Activated T-cell treated with anti-CD3 and anti-CD28 coated beads, Interleukin-2, amount 50 U/mL, for 4 hours (primary cell): Measurements from ENCODE around the gene CNIH4. TPM values are rescaled to one million over a fixed set of nuclear protein-coding genes. Genes with fewer than 3 reads are reported as not detected.
A peak's percentile ranks its signal among the peaks of the same experiment; 100 is the strongest.
"Not testable (repeated sequence)": the region's sequence is repeated elsewhere in the genome, so short reads cannot be mapped to it uniquely, and the experiment has no call there.

Experiments
- ATAC-seq, 2 donors: fragments of 200-7000 bp; cut with Tn5 transposase; one replicate each; pipeline ENCODE4 v1.10.0; 2021
- DNase-seq: peaks from one replicate; pipeline ENCODE4 v3.0.0-alpha.2; 2020
- H3K27me3 Mint-ChIP-seq: one replicate; pipeline ENCODE4 v1.8.0; 2021; ENCODE audit warnings: low read depth, mixed read lengths
- H3K36me3 Mint-ChIP-seq: one replicate; pipeline ENCODE4 v1.8.0; 2022; ENCODE audit warnings: mixed read lengths; ENCODE audit not compliant: insufficient read depth
- H3K4me1 Mint-ChIP-seq: one replicate; pipeline ENCODE4 v1.8.0; 2021; ENCODE audit warnings: low read depth, mixed read lengths
- H3K4me3 Mint-ChIP-seq: one replicate; pipeline ENCODE4 v1.8.0; 2021; ENCODE audit warnings: mild to moderate bottlenecking, moderate library complexity, mixed read lengths
- H3K9me3 Mint-ChIP-seq: one replicate; pipeline ENCODE4 v1.8.0; 2021; ENCODE audit warnings: mixed read lengths
- total RNA-seq, 3 donors: library from RNA; stranded (reverse); gene quantifications; one replicate each; pipeline ENCODE4 v1.2.1, GENCODE V29; 2021

Gene CNIH4
- total RNA-seq, 3 donors from 2014 or later, result 31.2 to 38.6 (median 37.6) TPM

GRCh38 chr1:224333939-224334786 is 22.5 kb upstream of the CNIH4 start:
- H3K36me3 Mint-ChIP-seq, result no peaks in the 10 kb centered on the region
- ATAC-seq (peak; percentile 3 to 35), DNase-seq (no peak)
- H3K4me1 Mint-ChIP-seq, result peaks cover 22% of the 10 kb centered on the region
- no peaks in the 10 kb centered on the region for H3K9me3 Mint-ChIP-seq
- H3K27me3 Mint-ChIP-seq, result no peaks in the 10 kb centered on the region
- H3K4me3 Mint-ChIP-seq, result no peak overlapping the region

DNA sequence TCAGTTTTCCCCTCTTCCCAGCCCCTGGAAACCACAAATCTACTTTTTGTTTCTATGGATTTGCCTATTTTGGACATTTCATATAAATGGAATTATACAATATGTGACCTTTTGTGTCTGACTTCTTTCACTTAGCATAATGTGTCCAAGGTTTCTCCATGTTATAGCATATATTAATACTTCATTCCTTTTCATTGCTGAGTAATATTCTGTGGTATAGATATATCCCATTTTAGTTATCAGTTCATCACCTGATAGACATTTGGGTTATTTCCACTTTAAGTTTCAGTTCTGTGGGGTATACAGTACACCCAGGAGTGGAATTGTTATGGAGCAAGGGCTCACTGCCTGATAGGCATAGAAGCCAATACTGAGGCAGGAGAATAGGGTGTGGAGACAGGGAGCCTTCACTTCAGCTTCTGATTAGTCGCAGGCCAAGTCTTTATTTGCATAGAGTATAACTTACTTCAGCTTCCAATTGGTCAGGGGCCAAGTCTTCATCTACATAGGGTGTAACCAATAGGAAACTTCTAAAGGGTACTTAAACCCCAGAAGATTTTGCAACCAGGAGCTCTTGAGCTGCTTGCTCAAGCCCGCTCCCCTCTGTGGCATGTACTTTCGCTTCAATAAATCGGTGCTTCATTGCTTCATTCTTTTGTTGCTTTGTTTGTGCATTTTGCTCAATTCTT is 18.4 kb upstream of the CNIH4 start:
- Mint-ChIP-seq H3K27me3 (no peaks in the 10 kb centered on the region), H3K4me3 (no peak overlapping the region), H3K4me1 (peaks cover 12% of the 10 kb centered on the region), H3K9me3 (peaks cover 4% of the 10 kb centered on the region), H3K36me3 (no peaks in the 10 kb centered on the region)
- ATAC-seq (no peak), DNase-seq (no peak)

GRCh38 chr1:224339442-224340033 is 17.1 kb upstream of the CNIH4 start:
- Mint-ChIP-seq H3K4me1 (peaks cover 3% of the 10 kb centered on the region), H3K36me3 (no peaks in the 10 kb centered on the region), H3K9me3 (peaks cover 4% of the 10 kb centered on the region), H3K27me3 (no peaks in the 10 kb centered on the region), H3K4me3 (no peak overlapping the region)
- DNase-seq (no peak), ATAC-seq (no peak)

- DNase-seq (peak; percentile 27), ATAC-seq (peak; percentile 69 to 72)
- H3K4me1 Mint-ChIP-seq, H3K36me3 Mint-ChIP-seq, H3K27me3 Mint-ChIP-seq, H3K9me3 Mint-ChIP-seq: not testable (repeated sequence)
- H3K4me3 Mint-ChIP-seq, result peak overlapping the region; percentile 68
These were observed 16.0 kb upstream of the CNIH4 start for GRCh38 chr1:224340453-224341384.

- no peak overlapping the region for H3K4me3 Mint-ChIP-seq
- H3K27me3 Mint-ChIP-seq, result no peaks in the 10 kb centered on the region
- H3K36me3 Mint-ChIP-seq, result no peaks in the 10 kb centered on the region
- DNase-seq (no peak), ATAC-seq (no peak)
- peaks cover 4% of the 10 kb centered on the region for H3K9me3 Mint-ChIP-seq
- H3K4me1 Mint-ChIP-seq, result peaks cover 15% of the 10 kb centered on the region
These were observed 13.0 kb upstream of the CNIH4 start for GRCh38 chr1:224343679-224344078.

GRCh38 chr1:224348137-224348536 is 8.5 kb upstream of the CNIH4 start:
- H3K36me3 Mint-ChIP-seq, result no peaks in the 10 kb centered on the region
- H3K27me3 Mint-ChIP-seq, result no peaks in the 10 kb centered on the region
- DNase-seq (no peak), ATAC-seq (no peak)
- no peak overlapping the region for H3K4me3 Mint-ChIP-seq
- H3K4me1 Mint-ChIP-seq, result peaks cover 15% of the 10 kb centered on the region
- H3K9me3 Mint-ChIP-seq, result peaks cover under 1% of the 10 kb centered on the region

- peaks cover 15% of the 10 kb centered on the region for H3K4me1 Mint-ChIP-seq
- DNase-seq, H3K27me3 Mint-ChIP-seq, H3K4me3 Mint-ChIP-seq, ATAC-seq, H3K9me3 Mint-ChIP-seq, H3K36me3 Mint-ChIP-seq: not testable (repeated sequence)
These were observed 7.0 kb upstream of the CNIH4 start for GRCh38 chr1:224349716-224350115.

GRCh38 chr1:224352436-224353085 is 4.1 kb upstream of the CNIH4 start:
- H3K36me3 Mint-ChIP-seq, H3K4me3 Mint-ChIP-seq, H3K9me3 Mint-ChIP-seq, H3K27me3 Mint-ChIP-seq, ATAC-seq, DNase-seq: not testable (repeated sequence)
- H3K4me1 Mint-ChIP-seq, result peaks cover 15% of the 10 kb centered on the region

DNA sequence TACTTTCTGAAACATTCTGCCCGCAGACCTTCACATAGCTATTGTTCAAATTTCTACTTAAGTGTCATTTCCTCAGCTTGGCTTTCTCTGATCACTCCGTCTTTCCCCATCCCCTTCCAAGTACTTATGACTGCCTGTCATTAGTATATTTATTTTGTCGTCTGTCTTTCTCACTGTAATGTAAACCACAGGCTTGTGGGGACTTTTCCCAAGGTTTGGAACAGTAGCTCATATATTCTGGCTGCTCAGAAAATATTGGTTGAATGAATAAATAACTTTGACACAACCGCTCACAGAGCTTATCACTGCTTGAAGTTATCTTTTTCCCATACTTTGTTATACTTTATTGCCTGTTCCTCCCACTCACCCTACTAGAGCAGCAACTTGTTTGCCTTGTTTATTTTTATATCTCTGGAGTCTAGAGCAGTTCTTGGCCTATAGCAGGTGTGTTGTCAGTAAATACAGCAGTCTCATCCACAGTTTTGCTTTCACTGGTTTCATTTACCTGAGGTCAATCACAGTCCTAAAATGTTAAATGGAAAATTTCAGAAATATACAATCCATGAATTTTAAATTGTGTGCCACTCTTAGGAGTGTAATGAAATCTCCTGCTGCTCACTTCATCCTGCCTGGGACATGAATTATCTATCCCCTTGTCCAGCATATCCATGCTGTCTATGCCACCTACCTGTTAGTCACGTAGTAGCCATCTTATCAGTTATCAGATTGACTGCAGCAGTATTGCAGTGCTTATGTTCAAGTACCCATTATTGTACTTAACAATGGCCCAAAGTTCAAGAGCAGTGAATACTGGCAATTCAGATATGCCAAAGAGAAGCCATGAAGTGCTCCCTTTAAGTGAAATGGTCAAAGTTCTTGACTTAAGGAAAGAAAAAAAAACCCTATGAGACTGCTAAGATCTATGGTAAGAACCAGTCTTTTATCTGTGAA is 2.4 kb upstream of the CNIH4 start:
- ATAC-seq (no peak), DNase-seq (no peak)
- Mint-ChIP-seq H3K4me1 (peaks cover 21% of the 10 kb centered on the region), H3K9me3 (no peaks in the 10 kb centered on the region), H3K36me3 (peaks cover 6% of the 10 kb centered on the region), H3K27me3 (no peaks in the 10 kb centered on the region), H3K4me3 (no peak overlapping the region)

- no peaks in the 10 kb centered on the region for H3K27me3 Mint-ChIP-seq
- no peaks in the 10 kb centered on the region for H3K9me3 Mint-ChIP-seq
- H3K4me1 Mint-ChIP-seq, result peaks cover 42% of the 10 kb centered on the region
- no peak for ATAC-seq
- DNase-seq, result no peak
- peaks cover 11% of the 10 kb centered on the region for H3K36me3 Mint-ChIP-seq
- H3K4me3 Mint-ChIP-seq, result peak overlapping the region; percentile 90
These were observed 996 bp downstream of the CNIH4 start for GRCh38 chr1:224357626-224358124.

DNA sequence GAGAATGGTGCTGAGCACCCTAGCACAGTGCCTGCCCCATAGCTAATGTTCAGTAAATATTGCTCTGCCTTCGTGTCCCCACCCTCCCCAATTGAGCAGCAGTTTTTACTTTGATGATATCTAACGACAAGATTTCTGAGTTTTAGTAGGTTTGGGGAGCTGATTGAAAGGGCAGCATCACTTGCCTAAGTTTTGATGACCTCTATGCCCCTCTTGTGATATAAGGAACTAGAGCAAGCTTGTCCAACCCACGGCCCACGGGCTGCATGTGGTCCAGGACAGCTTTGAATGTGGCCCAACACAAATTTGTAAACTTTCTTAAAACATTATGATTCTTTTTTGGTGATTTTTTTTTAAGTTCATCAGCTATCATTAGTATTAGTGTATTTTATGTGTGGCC is 1.6 kb downstream of the CNIH4 start:
- Mint-ChIP-seq H3K4me1 (peaks cover 45% of the 10 kb centered on the region), H3K9me3 (no peaks in the 10 kb centered on the region), H3K27me3 (no peaks in the 10 kb centered on the region), H3K4me3 (peak overlapping the region; percentile 90), H3K36me3 (peaks cover 13% of the 10 kb centered on the region)
- ATAC-seq (no peak), DNase-seq (no peak)

- peak overlapping the region; percentile 0 for H3K4me3 Mint-ChIP-seq
- H3K9me3 Mint-ChIP-seq, result no peaks in the 10 kb centered on the region
- H3K4me1 Mint-ChIP-seq, result peaks cover 53% of the 10 kb centered on the region
- H3K27me3 Mint-ChIP-seq, result no peaks in the 10 kb centered on the region
- no peak for ATAC-seq
- no peak for DNase-seq
- H3K36me3 Mint-ChIP-seq, result peaks cover 21% of the 10 kb centered on the region
These were observed 2.5 kb downstream of the CNIH4 start for GRCh38 chr1:224359207-224359606.
